GM10248 (cell line): Measurements from ENCODE around the gene IL22RA1.

Experiments used
- CTCF ChIA-PET: fragments of 300-600 bp; sonication (Branson Sonifier 250); formaldehyde crosslinking; extraction: SDS; loops from one replicate; lab custom pipeline; 2021; ENCODE audit warnings: antibody characterized with exemption; lab: Yijun Ruan, JAX
- POLR2A ChIA-PET: fragments of 350-650 bp; sonication (Branson Sonifier 250); formaldehyde crosslinking; extraction: SDS; loops from one replicate; lab custom pipeline; 2020; ENCODE audit warnings: antibody characterized with exemption; lab: Yijun Ruan, JAX
- DNase-seq: peaks from one replicate; pipeline ENCODE4 v3.0.0; 2012; ENCODE audit errors: extremely low spot score
- TF ChIP-seq, protein P1 (sequence below): IDR thresholded peaks from 2 replicates; pipeline ENCODE4 v1.5.1; 2012; ENCODE audit warnings: mild to moderate bottlenecking, low read depth; ENCODE audit errors: extremely low read depth, missing control alignments, control extremely low read depth

The IL22RA1 gene

DNA sequence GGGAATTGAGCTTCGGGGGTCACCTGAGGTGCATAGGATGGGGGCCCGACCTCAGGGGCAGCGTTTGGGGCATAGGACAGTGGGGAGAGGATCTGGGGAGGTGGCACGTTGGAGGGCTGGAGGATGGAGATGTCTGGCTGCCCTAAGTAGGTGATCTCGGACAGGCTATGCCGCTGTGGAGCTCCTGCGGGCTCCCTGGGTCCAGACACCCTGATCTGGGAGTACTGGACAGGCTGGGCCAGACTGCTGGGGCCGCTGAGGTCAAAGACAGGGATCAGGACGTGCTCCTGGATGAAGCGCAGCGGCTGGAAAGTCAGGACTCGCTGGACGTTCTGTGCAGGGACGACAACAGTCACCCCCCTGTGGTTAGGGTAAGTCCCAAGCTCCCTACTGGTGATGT is 21.5 kb downstream of the IL22RA1 start:
- POLR2A ChIA-PET: no interaction called here
- CTCF ChIA-PET: interaction anchor here (0.6 to 1.5 kb wide), 4 partner anchors 9 to 78 kb away, joined by 3 to 4 read pairs (median 4); partner anchors contain the start of gene MYOM3

GRCh38 chr1:24120965-24121364 is 22.0 kb downstream of the IL22RA1 start:
- TF ChIP-seq, protein P1, sequence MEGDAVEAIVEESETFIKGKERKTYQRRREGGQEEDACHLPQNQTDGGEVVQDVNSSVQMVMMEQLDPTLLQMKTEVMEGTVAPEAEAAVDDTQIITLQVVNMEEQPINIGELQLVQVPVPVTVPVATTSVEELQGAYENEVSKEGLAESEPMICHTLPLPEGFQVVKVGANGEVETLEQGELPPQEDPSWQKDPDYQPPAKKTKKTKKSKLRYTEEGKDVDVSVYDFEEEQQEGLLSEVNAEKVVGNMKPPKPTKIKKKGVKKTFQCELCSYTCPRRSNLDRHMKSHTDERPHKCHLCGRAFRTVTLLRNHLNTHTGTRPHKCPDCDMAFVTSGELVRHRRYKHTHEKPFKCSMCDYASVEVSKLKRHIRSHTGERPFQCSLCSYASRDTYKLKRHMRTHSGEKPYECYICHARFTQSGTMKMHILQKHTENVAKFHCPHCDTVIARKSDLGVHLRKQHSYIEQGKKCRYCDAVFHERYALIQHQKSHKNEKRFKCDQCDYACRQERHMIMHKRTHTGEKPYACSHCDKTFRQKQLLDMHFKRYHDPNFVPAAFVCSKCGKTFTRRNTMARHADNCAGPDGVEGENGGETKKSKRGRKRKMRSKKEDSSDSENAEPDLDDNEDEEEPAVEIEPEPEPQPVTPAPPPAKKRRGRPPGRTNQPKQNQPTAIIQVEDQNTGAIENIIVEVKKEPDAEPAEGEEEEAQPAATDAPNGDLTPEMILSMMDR: no peak
- DNase-seq: no peak
- POLR2A ChIA-PET: no interaction called here
- CTCF ChIA-PET: interaction anchor here (0.9 to 1.5 kb wide), 3 partner anchors 9 to 78 kb away, joined by 3 to 4 read pairs (median 4); partner anchors contain the start of gene MYOM3

More for the DNA sequence above, 21.5 kb downstream of the IL22RA1 start:
- DNase-seq: no peak
- TF ChIP-seq, protein P1: no peak

DNA sequence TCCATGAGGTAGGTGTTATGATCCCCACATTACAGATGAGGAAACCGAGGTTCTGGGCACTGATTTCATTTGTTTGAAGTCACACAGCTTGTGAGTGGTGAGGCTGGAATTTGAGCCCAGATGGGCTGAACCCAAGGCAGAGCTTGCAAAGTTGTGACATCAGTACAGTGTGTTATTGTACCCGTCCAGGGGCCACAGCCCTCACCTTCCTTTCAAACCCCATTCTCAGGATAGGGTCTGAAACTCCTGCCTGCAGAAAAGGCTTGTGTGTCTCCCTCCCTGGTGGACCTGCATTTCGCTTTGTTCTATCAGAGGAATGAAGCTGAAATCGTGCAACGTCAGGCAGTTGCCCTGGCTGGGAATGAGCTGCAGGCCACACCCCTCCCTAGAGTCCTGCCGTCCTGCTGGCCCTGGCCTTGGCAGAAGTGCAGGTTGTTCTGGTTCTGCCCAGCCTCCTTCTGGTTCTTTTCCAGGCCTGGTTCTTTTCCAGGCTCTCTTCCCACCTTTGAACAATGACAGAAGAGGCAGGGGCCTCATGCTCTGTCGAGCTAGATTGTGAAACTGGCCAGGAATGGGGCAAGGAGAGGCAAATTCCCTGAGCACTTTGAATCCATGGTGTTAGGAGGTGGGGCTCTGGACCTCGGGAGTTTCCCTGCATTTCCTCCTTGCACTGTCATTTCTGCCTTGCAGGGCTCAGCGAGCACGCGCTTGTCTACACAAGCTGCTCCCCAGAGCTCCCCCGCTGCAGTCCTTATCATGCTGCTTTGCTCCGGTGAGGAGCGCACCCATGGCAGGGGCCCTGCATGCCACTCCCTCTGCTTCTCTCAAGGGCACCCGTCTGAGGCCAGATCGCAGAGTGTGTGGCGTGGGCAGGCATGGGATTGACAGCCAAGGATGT is 22.8 kb downstream of the IL22RA1 start:
- POLR2A ChIA-PET: no interaction called here
- no peak for DNase-seq
- CTCF ChIA-PET: interaction anchor here (1.2 kb wide), 2 partner anchors 9 to 30 kb away, joined by 3 read pairs; no protein-coding TSS in a partner anchor
- TF ChIP-seq, protein P1: no peak

DNA sequence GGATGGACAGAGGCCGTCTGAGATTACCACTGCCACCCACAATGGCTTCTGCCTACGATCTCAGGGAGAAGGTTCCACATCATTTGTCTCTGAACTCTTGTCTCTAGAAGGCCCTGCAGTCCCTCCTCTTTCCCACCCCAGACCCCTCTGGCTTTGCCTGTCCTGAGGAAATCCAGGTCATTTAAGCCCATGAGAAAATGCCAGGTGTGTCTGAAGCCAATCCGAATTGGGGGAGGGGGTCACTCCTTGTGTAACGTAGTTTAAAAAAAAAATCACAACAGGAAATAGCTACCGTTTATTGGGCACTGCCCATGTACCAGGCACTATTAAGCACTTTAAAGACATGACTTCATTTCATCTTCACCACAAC is 23.5 kb downstream of the IL22RA1 start:
- DNase-seq: no peak
- ChIA-PET POLR2A (no interaction called here), CTCF (interaction anchor here (1.2 kb wide), 2 partner anchors 10 to 31 kb away, joined by 3 read pairs; no protein-coding TSS in a partner anchor)

GRCh38 chr1:24118410-24119242 is 24.3 kb downstream of the IL22RA1 start:
- POLR2A ChIA-PET: no interaction called here
- DNase-seq: no peak
- CTCF ChIA-PET: interaction anchor here (1.9 kb wide), 1 partner anchor 32 kb away, joined by 6 read pairs; no protein-coding TSS in a partner anchor
- TF ChIP-seq, protein P1: no peak

More for the DNA sequence above, 23.5 kb downstream of the IL22RA1 start:
- TF ChIP-seq, protein P1: no peak
